BE2C (cell line): ENCODE results near the gene CFAP100.
A peak's percentile ranks its signal among the peaks of the same experiment; 100 is the strongest.

Source experiments
- DNase-seq: peaks from one replicate; pipeline ENCODE4 v3.0.0-alpha.2; 2020
- H3K27me3 ChIP-seq: fragments of 250-450 bp; sonication (Bioruptor Pico); 2 replicates; pipeline ENCODE4 v1.5.1; 2020; ENCODE audit warnings: mild to moderate bottlenecking
- H3K36me3 ChIP-seq: fragments of 250-450 bp; sonication (Bioruptor Pico); 2 replicates; pipeline ENCODE4 v1.5.1; 2020; ENCODE audit warnings: mild to moderate bottlenecking
- H3K4me1 ChIP-seq: fragments of 250-450 bp; sonication (Bioruptor Pico); 2 replicates; pipeline ENCODE4 v1.5.1; 2020
- H3K4me3 ChIP-seq: 2 replicates; pipeline ENCODE4 v1.5.1; 2011; ENCODE audit warnings: low read depth, low read length
- H3K9me3 ChIP-seq: fragments of 250-450 bp; sonication (Bioruptor Pico); 2 replicates; pipeline ENCODE4 v1.5.1; 2020
- TF ChIP-seq, protein P1 (sequence below): IDR thresholded peaks from 2 replicates; pipeline ENCODE4 v1.5.1; 2012; ENCODE audit warnings: mild to moderate bottlenecking, low read depth, low read length

Gene CFAP100

DNA sequence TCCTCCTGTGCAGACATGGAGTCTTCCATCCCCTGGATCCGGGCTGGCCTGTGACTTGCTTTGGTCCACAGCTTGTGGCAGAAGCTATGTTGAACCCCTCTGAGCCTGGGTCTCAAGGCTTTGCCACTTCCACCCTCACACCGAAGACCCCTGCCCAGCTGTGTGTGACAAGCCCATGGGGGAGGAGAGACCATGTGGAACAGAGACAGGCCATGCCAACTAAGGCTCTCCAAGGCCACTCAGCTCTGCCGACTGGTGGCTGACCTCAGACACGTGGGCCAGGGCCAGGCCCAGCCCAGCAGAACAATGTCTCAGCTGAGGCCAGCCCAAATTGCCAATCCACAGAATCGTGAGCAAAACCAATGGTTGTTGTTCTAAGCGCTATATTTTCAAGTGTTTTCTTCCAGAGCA lies 16.4 kb upstream of the CFAP100 start:
- no peaks in the 10 kb centered on the region for H3K36me3 ChIP-seq
- DNase-seq: no peak
- no peaks in the 10 kb centered on the region for H3K4me1 ChIP-seq
- no peaks in the 10 kb centered on the region for H3K27me3 ChIP-seq
- no peaks in the 10 kb centered on the region for H3K9me3 ChIP-seq
- H3K4me3 ChIP-seq: no peak overlapping the region
- TF ChIP-seq, protein P1, sequence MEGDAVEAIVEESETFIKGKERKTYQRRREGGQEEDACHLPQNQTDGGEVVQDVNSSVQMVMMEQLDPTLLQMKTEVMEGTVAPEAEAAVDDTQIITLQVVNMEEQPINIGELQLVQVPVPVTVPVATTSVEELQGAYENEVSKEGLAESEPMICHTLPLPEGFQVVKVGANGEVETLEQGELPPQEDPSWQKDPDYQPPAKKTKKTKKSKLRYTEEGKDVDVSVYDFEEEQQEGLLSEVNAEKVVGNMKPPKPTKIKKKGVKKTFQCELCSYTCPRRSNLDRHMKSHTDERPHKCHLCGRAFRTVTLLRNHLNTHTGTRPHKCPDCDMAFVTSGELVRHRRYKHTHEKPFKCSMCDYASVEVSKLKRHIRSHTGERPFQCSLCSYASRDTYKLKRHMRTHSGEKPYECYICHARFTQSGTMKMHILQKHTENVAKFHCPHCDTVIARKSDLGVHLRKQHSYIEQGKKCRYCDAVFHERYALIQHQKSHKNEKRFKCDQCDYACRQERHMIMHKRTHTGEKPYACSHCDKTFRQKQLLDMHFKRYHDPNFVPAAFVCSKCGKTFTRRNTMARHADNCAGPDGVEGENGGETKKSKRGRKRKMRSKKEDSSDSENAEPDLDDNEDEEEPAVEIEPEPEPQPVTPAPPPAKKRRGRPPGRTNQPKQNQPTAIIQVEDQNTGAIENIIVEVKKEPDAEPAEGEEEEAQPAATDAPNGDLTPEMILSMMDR: no peak

DNA sequence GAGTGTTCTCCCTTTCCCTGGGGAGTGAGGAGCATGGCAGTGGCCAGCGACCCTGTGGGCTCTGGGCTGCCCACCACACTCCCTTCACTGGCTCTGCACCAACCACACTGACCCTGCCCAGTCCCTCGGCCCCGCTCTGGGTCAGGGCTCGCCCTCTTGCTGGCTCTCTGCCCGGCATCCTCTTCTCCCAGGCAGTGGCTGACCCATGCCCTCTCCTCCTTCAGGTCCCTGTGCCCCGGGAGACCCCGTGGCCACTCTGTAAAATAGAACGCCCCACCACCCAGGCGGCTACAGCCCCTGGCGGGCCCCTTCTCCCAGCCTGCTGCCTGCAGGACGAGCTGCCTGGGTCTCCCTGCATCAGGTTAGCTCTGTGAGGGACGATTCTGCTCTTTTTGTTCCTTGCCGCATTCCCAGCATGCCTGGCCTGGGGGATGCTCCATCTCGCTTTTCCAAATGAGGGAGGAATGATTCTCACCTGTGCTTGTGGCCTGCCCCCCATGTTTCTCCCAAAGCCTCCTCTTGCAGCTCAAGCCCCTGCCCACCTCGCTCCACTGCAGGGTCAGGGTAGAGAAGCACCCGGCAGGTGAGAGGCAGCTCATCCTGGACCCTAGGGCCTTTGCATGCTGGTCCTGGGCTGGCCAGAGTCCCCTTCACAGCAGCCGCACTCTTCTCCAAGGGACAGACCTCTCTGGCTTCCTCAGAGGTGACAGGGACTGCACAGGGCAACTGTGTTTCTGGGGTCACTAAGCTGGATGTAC lies 14.5 kb upstream of the CFAP100 start:
- H3K4me1 ChIP-seq: no peaks in the 10 kb centered on the region
- H3K27me3 ChIP-seq: no peaks in the 10 kb centered on the region
- no peak for DNase-seq
- no peaks in the 10 kb centered on the region for H3K36me3 ChIP-seq
- TF ChIP-seq, protein P1: no peak
- H3K4me3 ChIP-seq: no peak overlapping the region
- no peaks in the 10 kb centered on the region for H3K9me3 ChIP-seq

DNA sequence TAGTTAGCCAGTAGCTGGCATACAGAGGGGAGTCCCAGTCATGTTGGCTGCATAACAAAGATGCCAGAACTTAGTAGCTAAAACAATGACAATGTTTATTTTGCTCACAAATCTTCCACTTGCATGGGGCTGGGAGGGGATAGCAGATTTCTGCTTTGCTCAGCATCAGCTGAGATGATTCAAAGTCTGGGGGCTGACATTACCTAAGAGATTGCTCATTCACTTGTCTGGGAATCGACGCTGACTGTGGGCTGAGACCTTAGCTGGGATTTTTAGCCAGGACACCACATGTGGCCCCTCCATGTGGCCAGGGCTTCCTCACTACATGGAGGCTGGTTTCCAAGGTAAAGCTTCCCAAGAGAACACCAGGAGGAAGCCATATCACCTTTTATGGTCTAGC lies 12.7 kb upstream of the CFAP100 start:
- DNase-seq: no peak
- Histone ChIP-seq H3K9me3 (no peaks in the 10 kb centered on the region), H3K27me3 (no peaks in the 10 kb centered on the region), H3K36me3 (no peaks in the 10 kb centered on the region), H3K4me3 (no peak overlapping the region), H3K4me1 (no peaks in the 10 kb centered on the region)
- TF ChIP-seq, protein P1: no peak

DNA sequence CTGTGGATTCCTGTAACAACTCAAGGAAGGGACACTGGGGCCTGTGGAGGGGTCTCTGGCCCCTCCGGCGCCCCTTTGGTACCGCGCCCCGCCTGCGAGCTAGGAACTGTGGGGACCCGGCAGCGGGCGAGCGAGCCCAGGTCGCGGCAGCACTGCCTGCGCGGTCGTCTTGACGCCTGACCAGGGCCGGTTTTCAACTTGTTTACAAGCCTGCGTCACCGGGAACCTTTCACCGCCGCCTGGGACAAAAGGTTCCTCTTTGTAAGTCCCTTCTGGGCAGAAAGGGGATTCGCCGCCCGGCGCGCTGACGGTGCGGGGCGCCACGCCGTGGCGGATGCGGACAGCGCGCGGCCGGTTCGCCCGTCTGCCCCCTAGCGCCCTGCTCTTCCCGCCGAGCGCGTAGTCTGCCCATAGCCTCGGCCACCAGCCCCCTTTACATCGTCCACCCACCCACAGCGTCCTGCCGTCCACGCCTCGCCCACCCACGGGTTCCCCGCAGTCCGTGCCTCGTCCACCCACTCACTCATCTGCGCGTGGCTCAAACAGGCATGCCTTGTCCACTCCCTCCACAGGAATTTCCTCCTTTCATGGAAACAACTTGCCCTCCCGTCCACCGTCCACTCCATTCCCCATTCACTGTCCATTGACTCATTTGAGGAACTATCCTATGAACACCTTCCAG lies 5.5 kb upstream of the CFAP100 start:
- no peaks in the 10 kb centered on the region for H3K27me3 ChIP-seq
- TF ChIP-seq, protein P1: peak; percentile 90
- H3K36me3 ChIP-seq: no peaks in the 10 kb centered on the region
- H3K4me3 ChIP-seq: peak overlapping the region; percentile 40
- DNase-seq: peak; percentile 86
- no peaks in the 10 kb centered on the region for H3K9me3 ChIP-seq
- no peaks in the 10 kb centered on the region for H3K4me1 ChIP-seq

DNA sequence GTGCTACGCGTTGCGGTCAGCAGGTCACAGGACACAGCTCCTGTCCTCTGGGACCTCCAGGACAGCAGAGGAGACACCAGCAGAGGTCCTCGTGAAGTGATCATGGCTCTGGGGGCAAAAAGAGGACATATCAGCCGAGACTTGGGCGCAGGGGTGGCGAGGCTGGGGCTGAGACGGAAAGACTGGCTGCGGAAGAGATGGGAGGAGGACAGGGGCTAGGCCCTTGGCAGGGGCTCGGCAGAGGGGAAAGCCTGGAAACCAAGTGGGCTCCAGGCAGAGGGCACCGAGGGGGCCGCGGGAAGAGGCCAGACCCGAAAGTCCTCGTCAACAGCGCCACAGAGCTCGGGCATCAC lies 4.9 kb upstream of the CFAP100 start:
- no peaks in the 10 kb centered on the region for H3K9me3 ChIP-seq
- no peaks in the 10 kb centered on the region for H3K36me3 ChIP-seq
- no peaks in the 10 kb centered on the region for H3K27me3 ChIP-seq
- TF ChIP-seq, protein P1: no peak
- no peak for DNase-seq
- H3K4me3 ChIP-seq: peak overlapping the region; percentile 40
- no peaks in the 10 kb centered on the region for H3K4me1 ChIP-seq

DNA sequence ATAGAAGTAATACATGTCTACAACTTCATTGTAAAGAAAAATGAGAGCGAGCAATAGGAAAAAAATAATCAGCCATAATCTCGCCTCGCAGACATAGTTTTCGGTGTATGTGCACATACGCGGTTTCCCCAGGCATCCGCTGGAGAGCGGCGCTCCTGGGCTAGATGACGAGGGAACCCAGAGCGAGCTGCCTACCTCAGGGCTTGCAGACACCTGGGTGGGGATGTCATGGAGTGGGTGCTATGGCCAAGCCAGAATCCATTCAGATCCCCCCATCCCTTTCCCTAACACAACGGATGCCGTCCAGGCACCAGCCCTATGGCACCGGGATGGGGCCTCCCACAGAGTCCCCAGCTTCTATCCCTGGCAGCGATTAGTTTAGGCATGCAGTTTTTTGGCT lies 4.5 kb upstream of the CFAP100 start:
- TF ChIP-seq, protein P1: no peak
- no peaks in the 10 kb centered on the region for H3K4me1 ChIP-seq
- no peaks in the 10 kb centered on the region for H3K36me3 ChIP-seq
- H3K27me3 ChIP-seq: no peaks in the 10 kb centered on the region
- no peak for DNase-seq
- no peak overlapping the region for H3K4me3 ChIP-seq
- no peaks in the 10 kb centered on the region for H3K9me3 ChIP-seq
